GM23248 (cell line): ENCODE measurements around the gene CCNJL.

ENCODE experiments used
- EZH2 ChIP-seq: fragments of 200-600 bp; sonication (generic); IDR thresholded peaks from 2 replicates; pipeline ENCODE4 v1.6.1; 2018; ENCODE audit warnings: antibody characterized with exemption, mild to moderate bottlenecking; ENCODE audit not compliant: insufficient read depth, poor library complexity, severe bottlenecking
- EZH2phosphoT487 ChIP-seq: fragments of 200-600 bp; sonication (generic); IDR thresholded peaks from 2 replicates; pipeline ENCODE4 v1.6.1; 2018; ENCODE audit warnings: antibody characterized with exemption, moderate library complexity, mild to moderate bottlenecking, low read depth; ENCODE audit not compliant: insufficient read depth

DNA sequence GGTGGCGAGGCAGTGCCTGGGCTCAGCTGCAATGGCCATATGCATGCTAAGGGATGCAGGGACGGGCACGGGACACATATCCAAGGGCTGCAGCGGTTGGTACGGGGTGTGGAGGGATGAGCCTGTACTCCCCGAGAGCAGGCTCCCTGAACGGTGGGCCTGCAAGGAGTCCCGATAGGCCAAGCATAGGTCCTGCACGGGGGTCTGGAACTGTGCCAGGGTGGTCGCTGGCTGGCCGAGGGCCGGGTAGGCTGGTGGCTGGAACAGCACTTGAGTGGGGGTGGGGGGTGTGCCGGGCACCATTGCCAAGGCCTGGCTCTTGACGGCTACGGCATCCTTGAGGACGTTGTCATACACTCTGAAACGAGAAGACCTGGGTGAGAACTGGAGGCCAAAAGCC is 58.9 kb downstream of the CCNJL start:
- TF ChIP-seq EZH2phosphoT487 (no peak), EZH2 (no peak)
